GM12801 (cell line): ENCODE measurements around the gene REEP6.

Experiments used
- TF ChIP-seq, protein P1 (sequence below): IDR thresholded peaks from one replicate; pipeline ENCODE4 v1.5.1; 2011; ENCODE audit warnings: control low read depth; ENCODE audit not compliant: insufficient read length; ENCODE audit errors: extremely low read depth

REEP6 gene

DNA sequence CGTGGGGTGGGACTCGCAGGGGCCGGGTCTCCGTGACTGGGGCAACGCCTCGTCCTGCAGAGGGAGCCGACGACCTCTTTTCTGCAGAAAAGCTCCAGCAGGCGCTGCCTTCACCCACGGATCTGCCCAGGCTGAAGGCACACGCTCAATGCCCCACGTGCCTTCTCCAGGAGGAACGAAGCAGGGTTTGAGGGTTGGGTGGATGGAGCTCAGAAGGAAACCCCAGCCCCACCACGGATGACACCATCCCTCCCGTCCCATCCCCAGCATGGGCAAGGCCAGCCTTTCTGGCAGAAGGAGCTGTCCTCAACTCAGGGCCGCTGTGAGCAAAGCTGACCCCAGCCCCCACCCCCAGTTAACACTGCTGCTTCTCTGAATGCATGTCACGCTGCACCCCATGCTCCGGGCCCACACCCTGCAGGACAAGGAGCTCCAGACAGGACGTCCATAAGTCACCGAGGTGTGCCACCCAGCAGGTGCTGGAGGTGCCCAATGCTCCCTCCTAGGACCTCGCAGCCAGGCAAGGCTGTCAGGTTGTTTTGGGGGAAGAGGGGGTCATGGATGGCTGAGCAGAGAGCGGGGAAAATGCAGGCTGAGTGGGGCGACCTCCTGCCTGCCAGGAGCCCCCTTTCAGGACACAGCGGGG lies 19.3 kb upstream of the REEP6 start:
- TF ChIP-seq, protein P1, sequence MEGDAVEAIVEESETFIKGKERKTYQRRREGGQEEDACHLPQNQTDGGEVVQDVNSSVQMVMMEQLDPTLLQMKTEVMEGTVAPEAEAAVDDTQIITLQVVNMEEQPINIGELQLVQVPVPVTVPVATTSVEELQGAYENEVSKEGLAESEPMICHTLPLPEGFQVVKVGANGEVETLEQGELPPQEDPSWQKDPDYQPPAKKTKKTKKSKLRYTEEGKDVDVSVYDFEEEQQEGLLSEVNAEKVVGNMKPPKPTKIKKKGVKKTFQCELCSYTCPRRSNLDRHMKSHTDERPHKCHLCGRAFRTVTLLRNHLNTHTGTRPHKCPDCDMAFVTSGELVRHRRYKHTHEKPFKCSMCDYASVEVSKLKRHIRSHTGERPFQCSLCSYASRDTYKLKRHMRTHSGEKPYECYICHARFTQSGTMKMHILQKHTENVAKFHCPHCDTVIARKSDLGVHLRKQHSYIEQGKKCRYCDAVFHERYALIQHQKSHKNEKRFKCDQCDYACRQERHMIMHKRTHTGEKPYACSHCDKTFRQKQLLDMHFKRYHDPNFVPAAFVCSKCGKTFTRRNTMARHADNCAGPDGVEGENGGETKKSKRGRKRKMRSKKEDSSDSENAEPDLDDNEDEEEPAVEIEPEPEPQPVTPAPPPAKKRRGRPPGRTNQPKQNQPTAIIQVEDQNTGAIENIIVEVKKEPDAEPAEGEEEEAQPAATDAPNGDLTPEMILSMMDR, result no peak

DNA sequence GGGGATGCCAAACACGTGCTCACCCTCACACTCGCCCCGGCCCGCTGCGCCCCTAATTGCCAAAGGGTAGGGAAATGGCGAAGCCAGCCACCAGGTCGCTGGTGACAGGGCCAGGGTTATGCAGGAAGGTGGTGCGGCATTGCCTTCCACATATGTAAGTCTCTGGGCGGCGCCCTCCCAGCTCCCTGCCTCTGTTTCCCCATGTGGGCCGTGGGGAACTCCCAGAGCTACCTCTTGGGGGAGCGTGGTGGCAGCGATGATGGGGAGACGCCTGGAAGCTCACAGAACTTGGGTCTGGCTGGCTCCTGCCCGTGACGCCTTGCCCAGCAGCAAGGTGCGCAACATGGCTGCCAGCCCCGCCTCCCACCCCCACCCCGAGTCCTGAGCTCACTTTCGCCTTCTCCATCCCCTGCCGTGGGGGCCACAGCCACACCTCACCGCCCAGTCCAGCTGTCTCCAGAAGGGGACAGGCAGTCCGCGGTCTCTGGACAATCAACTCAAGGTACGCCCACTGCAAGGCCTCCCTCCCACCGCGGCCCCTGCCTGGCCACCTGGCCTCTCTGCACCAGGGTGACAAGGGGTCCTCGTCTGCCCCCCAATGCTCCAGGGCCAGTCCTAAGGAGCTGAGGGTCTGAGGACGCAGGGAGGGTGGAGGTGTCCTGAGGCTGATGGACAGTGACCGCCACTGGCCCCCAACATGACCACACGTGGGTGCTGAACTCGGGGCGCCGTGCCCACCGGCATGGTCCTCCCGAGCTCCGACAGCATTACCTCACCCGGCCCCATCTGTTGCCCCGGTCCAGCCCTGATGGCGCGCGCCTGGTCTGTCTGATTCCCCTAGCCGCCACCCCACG lies 18.5 kb upstream of the REEP6 start:
- TF ChIP-seq, protein P1, result no peak

DNA sequence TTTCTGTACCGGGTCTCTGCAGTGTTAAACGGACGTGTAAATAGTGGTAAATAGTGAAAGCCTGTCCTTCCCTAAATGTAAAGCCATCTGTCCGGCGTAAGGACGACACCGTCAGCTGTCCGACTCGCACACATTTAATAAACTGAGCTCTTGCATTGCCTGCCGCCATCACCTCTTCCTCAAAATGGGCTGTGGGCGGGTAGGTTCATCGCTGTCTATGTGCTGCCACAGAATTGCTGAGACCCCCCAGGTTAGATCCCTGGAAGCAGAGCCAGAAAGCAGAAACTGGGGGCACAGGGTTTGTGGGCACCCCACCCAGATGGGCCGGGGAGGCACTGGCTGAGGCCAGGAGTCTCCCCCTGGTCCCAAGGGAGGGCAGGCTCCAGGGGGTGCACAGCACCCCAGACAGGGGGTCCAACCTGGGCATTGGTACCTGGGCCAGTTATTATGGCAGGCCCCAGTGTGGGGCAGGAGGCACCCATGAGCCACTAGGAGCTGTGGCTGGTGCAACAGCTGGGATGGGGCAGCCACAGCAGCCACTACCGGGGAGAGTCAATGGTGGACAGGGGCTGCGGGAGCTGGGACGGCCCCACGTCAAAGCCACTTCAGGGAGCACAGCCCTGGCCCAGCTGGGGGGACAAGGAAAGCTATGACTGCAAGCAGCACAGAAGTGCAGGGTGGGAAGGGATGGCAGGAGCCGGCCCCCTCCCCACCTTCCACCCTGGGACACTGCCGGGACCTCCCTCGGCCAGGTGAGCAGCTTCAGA lies 17.7 kb upstream of the REEP6 start:
- TF ChIP-seq, protein P1, result no peak

DNA sequence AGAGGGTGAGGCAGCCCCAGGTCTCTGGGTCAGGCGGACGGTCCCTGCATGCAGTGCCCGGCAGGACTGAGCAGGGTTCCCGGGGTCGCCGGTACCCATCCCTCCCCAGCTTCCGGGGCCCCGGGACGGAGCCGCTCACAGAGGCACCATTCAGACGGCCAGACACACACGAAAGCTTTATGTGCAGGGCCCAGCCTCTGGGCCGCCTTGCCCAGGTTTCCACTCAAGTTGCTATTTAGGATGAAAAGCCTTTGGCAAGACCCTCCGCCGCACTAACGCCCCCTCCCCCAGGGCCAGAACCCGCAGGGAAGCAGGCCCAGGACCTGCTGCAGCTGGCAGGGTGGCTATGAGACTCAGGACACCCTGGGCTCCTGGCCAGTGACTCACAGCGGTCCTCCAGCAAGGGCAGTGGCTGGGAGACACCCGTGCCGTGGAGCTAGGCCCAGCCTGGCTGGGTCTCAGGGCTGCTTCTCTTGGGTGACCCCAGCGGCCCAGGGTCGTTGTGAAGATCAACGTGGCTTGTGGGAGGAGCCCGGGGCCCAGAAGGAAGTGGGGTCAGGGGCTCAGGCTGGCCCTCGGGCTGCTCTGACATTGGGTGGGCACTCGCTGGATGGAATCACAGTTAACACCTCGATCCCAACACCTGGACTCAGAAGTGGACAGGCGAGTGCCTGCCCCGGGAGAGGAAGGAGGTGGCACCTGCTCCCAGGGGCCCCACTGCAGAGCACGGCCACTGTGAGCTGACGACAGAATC lies 16.8 kb upstream of the REEP6 start:
- TF ChIP-seq, protein P1, result no peak

DNA sequence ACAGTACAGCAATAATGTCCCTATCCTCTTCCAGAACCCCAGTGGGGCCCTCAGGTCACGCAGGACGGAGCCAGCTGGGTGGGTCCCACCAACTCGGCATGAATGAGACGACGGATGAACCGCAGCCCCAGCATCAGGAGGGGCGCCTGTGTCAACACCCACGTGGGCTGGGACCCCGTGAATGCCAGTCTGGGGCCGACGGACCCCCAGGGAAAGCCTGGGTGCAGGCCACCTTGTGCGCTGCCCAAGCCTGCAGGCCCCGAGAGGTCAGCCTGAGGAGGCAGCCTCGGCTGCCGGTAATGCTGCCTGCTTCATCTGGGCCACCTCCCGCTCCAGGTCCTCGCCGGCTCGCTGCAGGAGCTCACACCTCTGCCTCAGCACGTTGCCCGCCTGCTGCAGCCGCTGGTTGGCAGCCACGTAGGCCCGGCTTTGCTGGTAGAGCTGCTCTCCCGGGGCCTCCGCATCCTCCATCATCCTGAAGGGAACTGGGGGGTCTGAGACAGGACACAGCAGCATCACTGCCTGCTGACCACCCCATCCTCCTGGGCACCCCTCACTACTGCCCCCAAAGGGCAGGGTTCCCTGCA lies 16.1 kb upstream of the REEP6 start:
- TF ChIP-seq, protein P1, result no peak

DNA sequence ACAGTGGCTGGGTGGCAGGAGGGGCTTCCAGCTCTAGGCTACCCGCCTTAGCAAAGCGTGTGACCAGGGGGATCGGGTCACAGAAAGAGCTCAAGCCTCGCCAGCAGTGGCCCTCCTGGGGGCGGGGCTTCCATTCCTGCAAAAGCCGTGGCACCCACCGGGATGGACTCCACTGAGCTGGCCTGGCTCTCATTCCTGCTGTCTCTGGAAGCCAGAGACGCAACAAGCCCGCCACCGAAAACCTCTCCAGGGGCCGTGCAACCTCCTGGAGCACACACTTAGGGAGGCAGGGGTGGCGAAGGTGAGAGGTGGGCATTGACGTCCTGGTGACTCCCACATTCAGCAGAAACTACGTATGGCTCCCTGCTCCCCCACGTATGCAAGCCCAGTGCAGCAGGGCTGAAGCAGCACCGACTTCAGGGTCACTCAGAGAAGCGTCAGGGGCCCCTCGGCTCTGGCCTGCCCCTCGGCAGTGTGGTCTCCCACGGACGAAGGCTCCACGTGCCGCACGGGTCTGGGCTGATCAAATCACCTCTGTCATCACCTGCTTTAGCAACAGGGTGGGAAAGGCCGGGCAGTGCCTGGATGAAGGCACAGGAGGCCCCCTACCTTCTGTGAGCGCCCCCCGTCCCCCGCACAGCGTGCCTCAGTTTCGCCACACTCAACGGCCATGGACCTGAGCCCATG lies 15.1 kb upstream of the REEP6 start:
- TF ChIP-seq, protein P1, result no peak
